ENCODE measurements around the gene MARCHF7.
"Not testable (repeated sequence)": the region's sequence is repeated elsewhere in the genome, so short reads cannot be mapped to it uniquely, and the experiment has no call there.

The MARCHF7 gene, protein sequence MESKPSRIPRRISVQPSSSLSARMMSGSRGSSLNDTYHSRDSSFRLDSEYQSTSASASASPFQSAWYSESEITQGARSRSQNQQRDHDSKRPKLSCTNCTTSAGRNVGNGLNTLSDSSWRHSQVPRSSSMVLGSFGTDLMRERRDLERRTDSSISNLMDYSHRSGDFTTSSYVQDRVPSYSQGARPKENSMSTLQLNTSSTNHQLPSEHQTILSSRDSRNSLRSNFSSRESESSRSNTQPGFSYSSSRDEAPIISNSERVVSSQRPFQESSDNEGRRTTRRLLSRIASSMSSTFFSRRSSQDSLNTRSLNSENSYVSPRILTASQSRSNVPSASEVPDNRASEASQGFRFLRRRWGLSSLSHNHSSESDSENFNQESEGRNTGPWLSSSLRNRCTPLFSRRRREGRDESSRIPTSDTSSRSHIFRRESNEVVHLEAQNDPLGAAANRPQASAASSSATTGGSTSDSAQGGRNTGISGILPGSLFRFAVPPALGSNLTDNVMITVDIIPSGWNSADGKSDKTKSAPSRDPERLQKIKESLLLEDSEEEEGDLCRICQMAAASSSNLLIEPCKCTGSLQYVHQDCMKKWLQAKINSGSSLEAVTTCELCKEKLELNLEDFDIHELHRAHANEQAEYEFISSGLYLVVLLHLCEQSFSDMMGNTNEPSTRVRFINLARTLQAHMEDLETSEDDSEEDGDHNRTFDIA

DNA sequence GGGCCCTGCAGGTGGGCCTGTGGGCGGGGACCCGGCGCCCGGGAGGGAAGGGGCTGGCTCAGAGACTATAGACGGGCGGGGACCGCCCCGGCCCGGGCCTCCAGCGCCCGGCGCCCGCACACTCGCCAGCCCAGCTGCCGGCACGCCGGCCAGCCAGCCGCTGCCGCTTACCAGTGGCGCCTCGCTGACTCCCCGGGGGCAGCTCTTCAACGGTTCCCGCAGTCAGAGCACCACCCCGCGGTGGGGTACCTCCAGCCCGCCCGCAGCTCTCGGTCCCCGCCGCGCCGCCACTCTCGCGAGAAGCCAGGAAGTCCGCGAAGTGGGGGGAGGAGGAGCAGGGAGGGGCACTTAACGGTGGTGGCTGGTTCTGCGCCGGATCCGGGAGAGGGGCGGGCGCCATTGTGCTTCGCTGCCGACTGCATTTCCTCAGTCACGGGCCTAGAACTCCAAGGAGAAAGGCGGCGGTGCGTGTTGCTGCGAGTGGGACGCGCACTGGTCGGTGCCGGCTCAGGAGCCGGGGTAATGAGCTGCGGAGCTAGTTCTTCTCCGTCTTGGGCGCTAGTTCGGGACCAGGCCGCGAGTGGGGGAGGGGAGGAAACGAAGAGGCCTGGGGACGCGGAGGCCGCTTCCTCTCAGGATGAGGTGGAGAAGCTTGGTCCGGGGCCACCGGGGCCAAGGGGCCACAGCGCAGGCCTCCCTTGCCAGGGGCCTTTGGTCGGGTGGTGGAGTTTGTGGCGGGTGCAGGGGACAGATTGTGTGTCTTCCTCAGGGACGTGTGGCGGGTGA, at the start of gene MARCHF7:
Gene MARCHF7, plus strand, starts transcription at position 364 of the 786 bp plus-strand sequence. CDS start 16,517 bp downstream, outside the sequence.
- peak; percentile 95 for DNase-seq

DNA sequence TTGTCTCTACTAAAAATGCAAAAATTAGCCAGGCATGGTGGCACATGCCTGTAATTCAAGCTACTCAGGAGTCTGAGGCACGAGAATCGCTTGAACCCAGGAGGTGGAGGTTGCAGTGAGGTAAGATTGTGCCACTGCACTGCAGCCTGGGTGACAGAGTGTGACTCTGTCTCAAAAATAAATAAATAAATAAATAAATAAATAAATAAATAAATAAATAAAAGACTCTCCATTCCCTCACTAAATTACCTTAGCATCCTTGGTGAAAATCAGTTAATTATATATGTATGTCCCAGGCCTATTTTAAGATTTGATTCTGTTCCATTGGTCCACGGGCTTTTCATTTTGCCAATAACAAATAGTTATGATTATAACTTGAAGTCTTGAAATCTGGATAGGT, 44.9 kb upstream of the MARCHF7 start:
- DNase-seq, result not testable (repeated sequence)

DNA sequence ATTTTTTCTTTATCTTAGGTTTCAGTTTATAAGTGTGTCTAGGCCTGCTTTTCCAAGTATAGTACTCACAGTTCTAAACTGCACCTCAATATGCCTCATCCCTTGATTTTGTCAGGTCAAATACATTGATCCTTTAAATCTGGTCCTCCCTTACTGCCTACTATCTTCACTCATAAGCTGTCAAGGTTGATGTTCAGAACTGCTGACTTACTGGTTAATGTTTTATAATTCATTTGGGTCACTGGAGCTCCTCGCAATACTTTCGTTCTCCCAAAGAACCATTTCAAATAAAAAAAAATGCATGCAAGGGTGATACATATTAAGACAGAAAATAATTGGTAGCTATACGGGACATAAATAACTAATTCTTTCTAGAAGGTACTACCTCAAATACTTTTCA, 41.3 kb upstream of the MARCHF7 start:
- no peak for DNase-seq

DNA sequence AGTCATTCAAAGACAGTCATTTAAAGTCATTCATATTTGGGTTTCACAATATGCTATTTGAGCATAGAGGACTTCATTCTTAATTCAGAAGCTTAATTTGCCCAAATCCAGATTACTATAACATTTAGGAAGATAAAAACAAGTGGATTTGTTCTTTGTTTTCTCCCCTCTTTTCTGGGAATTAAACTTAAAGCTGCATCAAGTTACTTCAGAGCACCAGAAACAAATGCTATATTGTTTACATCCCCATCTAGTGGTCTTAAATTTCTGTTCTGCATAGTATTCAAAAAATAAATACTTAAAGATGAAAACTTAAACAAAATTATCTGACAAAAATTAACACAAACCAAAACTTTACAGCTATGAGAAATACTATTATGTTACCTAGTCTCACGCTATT, 34.7 kb upstream of the MARCHF7 start:
- peak; percentile 35 for DNase-seq

DNA sequence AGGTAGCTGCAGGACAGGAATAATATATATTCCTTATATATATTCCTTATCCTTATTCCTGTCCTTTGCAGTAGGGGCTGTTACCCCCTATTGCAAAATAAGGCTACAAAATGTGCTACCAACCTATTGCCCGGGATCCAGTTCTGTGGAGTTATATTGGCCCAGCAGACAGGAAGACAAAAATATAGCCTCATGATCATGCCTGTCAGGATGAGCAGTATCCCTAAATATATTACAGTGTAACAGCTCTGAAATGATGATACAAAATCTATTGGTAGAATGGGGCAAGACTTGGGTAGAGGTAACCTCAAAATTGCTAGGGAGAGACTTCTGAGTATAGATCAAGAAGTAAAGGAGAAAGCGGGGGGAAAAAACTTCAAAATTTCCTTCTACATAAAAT, 31.6 kb upstream of the MARCHF7 start:
- DNase-seq, result no peak

DNA sequence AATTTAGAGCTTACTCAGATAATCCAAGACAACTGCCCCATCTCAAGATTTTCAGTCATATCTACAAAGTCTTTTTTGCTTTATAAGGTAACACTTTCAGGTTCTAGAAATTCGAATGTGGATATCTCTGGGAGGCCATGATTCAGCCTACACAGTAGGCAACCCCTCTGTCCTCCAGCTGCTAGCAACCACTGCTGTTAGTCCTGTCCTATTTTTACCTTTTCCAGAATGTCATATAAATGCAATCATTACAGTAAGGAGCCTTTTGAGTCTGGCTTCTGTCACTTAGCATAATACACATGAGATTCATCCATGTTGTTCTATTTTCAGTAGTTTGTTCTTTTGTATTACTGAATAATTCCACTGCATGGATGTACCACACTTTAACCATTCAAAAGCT, 28.5 kb upstream of the MARCHF7 start:
- DNase-seq, result no peak

DNA sequence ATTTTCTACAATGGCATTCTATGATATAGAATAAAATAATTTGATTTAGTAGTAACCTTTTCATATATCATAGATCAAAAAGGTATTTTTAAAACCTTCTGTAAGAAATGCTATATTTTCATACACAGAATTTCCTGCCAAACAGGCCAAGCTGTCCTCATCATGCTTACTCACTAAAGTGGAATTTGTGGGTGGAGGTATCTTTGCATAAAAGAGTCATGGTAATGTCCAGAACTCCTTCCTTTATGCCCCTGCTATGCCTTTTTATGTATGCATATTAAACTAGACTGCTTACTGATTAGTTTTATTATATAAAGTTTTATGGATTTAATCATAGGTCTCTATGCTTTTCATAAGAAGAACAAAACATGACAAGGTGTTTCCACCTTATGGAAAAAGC, 27.5 kb upstream of the MARCHF7 start:
- no peak for DNase-seq

DNA sequence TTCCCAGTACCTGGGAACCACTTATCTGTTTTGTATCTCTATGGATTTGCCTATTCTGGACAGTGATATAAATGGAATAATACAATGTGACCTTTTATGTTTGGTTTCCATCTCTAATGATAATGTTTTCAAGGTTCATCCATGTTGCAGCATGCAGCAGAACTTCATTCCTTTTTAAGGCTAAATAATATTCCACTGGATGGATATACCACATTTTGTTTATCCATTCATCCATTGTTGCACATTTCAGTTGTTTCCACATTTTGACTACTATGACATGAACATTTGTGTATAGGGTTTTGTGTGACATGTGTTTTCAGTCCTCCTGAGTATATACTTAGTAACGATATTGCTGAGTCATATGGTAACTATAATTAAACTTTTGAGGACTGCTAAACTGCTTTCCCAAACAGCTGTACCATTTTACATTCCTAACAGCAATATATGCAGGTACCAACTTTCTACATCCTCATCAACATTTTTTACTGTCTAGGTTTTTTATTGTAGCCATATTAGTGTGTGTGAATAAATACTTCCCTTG, 17.7 kb upstream of the MARCHF7 start:
- no peak for DNase-seq

DNA sequence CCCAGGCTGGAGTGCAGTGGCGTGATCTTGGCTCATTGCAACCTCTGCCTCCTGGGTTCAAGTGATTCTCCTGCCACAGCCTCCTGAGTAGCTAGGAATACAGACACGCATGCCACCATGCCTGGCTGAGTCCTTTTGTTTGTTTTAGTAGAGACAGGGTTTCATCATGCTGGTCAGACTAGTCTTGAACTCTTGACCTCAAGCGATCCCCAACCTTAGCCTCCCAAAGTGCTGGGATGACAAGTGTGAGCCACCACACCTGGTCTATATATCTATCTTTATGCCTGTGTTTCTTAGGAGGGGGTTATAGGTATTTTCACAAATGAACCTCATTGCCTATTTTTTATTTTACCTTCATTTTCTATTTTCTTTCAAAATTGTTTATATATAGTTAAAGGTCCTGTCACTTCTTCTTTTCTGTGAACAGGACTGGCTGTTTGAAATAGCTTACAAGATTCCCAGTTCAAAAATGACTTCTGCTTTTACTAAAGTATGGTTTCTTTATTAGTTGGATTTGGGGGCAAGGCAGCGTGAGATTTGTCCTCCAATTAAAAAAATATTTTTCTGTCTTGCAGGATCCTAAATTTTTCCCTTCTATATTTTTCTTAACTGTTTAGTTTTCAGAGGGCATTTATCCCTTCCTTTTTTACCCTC, 16.4 kb upstream of the MARCHF7 start:
- no peak for DNase-seq

DNA sequence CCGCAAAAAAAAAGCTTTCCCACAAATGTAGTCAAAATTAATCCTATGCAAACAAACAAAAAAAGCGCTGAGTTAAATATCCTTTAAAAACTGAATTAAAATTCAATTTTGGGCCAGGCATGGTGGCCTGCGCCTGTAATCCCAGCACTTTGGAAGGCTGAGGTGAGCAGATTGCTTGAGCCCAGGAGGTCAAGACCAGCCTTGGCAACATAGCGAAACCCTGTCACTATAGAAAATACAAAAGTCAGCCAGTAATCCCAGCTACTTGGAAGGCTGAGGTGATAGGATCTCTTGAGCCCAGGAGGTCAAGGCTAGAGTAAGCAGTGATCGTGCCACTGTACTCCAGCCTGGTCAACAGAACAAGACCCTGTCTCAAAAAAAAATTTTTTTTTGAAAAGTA, 8.8 kb upstream of the MARCHF7 start:
- DNase-seq, result no peak

DNA sequence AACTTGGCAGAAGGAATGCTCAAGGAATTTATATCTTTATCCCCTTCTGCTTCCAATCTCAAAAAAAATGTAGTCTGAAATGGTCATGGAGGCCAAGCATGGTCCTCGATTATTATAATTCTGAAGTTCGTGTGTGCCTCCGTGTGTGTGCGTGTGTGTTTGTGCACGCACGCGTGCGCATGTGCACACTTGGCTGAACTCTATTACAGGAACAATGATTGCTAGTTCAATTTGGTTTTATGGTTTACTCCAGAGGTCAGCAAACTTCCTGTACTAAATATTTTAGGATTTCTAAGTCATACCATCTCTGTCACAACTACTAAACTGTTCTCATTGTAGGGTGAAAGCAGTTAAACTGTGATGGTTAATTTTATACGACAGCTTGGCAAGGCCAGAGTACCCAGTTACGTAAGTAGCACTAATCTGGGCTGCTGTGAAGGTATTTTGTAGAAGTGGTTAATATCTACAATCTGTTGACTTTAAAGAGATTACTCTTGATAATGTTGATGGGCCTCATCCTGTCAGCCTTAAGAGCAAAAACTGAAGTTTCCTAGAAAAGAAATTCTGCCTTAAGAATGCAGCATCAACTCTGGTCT, 5.8 kb upstream of the MARCHF7 start:
- no peak for DNase-seq

DNA sequence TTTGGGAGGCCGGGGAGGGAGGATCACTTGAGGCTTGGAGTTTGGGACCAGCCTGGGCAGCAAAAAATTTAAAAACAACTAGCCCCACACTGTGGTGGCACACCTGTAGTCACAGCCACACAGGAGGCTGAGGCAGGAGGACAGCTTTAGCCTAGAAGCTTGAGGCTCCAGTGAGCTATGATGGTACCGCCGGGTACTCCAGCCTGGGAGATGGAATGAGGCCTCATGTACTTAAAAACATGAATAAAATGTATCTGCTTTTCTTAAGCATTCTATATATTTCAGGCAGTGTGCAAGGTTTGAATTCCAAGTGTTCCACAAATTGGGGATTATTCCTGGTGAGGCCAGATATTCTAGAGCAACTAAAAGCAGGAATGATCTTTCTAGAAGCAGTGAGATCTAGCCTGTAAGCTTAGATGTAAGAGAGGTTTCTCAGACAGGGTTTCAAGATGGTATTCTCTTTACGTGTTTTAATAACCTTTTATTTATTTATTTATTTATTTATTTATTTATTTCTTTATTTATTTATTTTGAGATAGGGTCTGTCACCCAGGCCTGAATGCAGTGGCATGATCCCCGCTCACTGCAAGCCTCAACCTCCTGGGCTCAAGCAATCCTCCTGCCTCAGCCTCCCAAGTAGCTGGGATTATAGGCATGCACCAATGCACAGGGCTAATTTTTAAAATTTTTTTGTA, 4.1 kb upstream of the MARCHF7 start:
- no peak for DNase-seq

DNA sequence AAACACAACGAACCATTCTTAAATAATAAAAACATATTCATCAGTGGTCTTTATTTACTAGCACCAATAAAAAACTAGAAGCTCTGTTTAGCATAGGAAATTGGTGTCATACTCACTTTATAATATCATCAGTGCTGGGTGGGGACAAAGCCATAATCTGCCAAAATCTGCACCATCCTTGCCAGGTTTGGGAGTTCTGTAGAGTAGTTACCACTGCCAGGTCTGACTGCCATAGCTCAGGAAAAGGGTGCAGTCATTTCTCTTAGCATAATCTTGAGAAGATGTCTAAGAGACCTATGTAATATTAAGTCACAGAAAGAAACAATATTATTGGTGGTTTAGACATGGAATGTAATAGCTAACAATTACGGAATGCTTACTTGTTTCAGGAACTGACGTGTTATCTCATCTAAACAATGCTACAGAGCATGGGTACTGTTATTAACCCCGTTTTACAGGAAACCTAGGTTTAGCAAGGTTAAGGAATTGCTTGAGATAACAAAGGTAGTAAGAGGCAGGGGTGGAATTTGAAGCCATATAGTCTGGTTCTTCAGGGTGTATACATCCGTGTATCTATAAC, 1.6 kb upstream of the MARCHF7 start:
- DNase-seq, result peak; percentile 38

DNA sequence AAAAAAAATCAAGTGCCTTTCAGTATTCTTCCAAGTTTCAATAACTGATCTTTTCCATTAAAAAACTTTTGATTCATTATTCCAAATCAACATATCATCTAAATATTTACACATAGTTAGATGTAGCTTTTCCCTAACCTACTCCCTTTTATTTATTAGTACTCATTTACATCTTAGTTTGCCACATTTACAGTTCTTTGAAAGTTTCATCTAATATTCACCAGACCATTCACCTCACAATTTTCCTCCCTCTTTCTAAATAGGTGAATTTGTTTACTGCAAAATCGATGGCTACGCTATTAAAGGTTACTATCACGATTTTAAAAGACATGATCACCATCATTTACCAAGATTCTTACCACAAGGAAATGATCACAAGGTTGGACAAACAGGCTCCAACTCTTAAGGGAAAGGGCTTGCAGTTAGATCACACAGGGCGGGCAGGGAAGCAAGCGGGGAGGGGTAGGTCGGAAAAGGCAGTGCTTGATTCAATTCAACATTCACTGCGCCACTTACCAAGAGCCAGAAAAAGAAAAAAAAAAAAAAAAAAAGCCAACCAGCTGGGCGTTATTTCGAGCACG, 654 bp upstream of the MARCHF7 start:
- no peak for DNase-seq

DNA sequence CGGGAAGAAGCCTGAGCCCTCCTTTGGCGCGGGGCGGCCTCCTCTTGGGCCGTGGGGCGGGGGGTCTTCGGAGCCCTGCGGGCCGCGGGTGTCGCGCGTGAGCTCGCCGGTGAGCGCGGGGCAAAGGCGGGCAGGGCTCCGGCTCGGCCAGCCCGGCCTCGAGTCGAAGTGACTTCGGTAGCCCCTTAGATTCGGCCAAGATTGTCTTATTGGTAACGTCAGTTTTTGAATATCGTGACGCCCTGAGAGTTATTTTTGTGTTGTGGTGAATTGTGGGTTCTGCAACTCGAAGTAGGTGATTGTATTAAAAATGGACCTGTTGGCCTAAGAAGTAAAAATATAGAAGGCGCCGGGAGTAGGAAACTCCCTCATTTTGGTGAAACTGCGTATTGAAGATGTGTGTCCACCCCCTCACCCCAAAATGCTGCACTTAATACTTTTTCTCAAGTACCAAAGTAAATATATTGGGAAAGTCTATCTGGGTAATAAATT, 669 bp downstream of the MARCHF7 start:
- DNase-seq, result peak; percentile 40

DNA sequence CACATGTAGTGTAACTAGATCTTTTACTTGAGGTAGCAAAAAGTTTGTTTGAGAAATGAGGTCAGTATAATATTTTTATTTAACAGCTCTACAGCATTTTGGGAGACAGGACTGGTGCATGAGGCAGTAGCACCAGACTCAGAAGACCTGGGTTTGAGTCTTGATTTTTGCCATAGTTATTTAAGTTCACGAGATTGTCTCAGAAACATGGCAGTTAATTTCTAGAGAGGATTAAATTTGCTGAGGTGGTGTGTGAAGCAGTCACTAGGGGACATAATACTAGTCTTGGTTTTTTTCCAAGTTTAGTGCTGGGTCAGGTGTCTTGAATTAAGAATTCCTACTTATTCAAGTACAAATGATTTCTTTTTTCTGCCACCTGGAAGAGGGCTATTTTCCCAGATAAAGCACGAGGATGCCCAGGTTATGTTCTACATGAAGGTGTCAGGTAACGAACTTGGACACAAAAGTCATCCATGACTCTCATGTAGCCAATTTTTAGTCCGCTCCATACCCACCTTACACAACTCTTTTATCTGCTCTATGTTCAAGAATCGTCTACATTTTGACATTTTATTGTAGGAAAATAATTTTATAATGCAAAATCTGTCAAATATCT, 1.4 kb downstream of the MARCHF7 start:
- DNase-seq, result peak; percentile 53

DNA sequence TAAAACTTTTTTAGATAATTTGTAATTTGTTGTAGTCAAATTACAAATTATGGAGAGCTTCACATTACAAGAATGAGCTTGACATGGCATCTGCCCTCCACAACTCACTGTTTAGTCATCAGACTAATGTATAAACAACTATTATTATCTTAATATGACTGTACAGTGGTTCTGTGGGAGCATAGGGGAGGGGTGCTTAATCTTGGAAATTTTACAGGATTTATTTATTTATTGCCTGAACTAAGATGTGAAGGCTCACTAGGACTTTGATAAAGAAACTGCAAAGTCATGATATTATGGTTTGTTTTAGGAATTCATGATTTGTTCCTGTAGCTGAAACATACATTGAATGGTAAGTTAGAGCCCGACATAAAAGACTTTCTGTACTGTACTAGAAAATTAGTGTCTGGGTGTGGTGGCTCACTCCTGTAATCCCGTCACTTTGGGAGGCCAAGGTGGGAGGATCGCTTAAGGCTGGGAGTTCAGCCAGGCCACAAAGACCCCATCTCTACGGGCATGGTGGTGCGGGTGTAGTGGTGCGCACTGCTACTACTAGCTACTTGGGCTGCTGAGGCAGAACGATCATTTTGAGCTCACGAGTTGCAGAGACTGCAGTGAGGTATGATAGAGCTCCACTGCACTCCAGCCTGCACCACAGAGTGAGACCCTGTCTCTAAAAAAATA, 2.1 kb downstream of the MARCHF7 start:
- DNase-seq, result no peak

DNA sequence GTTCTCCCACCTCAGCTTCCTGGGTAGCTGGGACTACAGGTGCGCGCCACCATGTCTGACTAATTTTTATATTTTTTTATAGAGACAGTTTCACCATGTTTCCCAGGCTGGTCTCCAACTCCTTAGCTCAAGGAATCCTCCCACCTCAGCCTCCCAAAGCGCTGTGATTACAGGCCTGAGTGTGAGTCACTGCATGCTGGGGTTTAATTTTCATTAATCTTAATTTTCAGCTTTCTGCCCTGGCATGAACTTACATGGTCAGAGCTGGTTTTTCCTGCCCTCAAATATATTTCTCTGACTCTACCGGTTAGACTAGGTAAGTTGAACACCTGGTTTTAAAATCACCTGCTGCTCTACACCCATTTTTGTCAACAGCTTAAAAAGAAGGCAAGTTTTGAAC, 3.1 kb downstream of the MARCHF7 start:
- no peak for DNase-seq

DNA sequence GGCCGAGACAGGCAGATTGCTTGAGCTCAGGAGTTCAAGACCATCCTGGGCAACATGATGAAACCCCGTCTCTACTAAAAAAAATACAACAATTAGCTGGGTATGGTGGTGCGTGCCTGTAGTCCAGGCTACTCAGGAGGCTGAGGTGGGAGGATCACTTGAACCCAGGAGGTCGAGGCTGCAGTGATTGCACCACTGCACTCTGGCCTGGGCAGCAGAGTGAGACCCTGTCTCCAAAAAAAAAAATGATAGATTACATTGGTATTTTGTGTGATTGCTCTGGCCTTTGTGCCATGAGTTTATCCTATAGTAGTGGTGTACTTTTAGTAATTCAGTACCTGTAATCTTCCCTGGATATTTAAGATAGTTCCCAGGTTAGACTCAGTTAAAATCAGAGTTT, 4.1 kb downstream of the MARCHF7 start:
- DNase-seq, result not testable (repeated sequence)

DNA sequence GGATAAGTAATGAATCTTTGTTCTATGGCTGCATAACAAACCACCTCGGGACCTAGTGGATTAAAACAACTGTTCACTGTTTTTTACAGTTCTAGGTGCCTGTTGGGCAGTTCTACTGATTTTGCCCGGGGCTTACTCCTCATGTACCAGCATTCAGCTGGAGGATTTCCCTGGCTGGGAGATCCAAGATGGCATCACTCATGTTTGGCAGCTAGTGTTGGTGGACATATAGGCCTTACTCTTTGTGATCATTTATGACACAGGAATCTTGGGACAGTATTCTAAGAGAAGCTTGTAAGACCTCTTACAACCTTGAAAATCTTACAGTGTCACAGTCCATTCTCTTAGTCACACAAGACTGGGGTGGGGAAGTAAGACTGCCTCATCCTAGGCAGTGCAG, 4.6 kb downstream of the MARCHF7 start:
- DNase-seq, result no peak
